GM12864 (cell line): ENCODE data around the gene ARTN.

Source experiments
- DNase-seq: peaks from one replicate; pipeline ENCODE4 v3.0.0-alpha.2; 2011; ENCODE audit warnings: low read depth
- H3K4me3 ChIP-seq: 2 replicates; pipeline ENCODE4 v1.5.1; 2011; ENCODE audit warnings: mild to moderate bottlenecking, low read depth, low read length, control low read depth
- CTCF ChIP-seq: IDR thresholded peaks from 2 replicates; pipeline ENCODE4 v1.5.1; 2011; ENCODE audit warnings: low read depth, mild to moderate bottlenecking, moderate library complexity, low read length, control low read depth, inconsistent platforms; ENCODE audit errors: missing control alignments

ARTN gene

GRCh38 chr1:43979528-43980254 is 46.1 kb downstream of the ARTN start:
- DNase-seq = no peak
- H3K4me3 ChIP-seq = peak overlapping the region; percentile 56
- TF ChIP-seq CTCF = no peak

GRCh38 chr1:43980255-43981134 is 46.9 kb downstream of the ARTN start:
- peak overlapping the region; percentile 56 for H3K4me3 ChIP-seq
- TF ChIP-seq CTCF = no peak
- no peak for DNase-seq

- DNase-seq = no peak
- TF ChIP-seq CTCF = no peak
- no peak overlapping the region; the same call in 1 of the 2 replicates for H3K4me3 ChIP-seq
Measured at GRCh38 chr1:43981135-43981491, 47.5 kb downstream of the ARTN start.

GRCh38 chr1:43981636-43982035 is 48.0 kb downstream of the ARTN start:
- no peak for DNase-seq
- no peak overlapping the region for H3K4me3 ChIP-seq
- TF ChIP-seq CTCF = no peak

GRCh38 chr1:43982241-43982640 is 48.6 kb downstream of the ARTN start:
- TF ChIP-seq CTCF = no peak
- no peak for DNase-seq
- H3K4me3 ChIP-seq = no peak overlapping the region

GRCh38 chr1:43982808-43983207 is 49.2 kb downstream of the ARTN start:
- no peak for TF ChIP-seq CTCF
- H3K4me3 ChIP-seq = no peak overlapping the region
- no peak for DNase-seq
